ENCODE measurements around the gene POTEB3.
"Not testable (repeated sequence)": the region's sequence is repeated elsewhere in the genome, so short reads cannot be mapped to it uniquely, and the experiment has no call there.

The POTEB3 gene

DNA sequence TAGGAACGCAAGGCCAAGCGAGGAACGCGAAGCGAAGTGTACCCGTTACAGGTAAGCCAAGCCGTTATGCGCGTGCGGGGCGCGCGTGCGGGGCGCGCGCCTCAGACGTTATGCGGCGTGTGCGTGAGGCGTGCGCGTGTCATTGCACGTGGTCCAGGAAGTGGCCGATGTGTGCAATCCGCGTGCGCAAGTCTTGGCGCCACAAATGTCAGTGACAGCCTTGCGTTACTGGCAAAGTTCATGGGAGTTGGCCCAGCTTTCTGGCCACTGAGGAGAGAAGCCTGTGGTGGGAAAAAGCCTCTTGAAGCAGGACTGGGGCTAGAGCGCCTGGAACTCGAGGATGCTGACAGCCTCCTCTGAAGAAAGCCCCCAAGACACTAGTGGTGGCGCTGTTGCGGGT is at the start of gene POTEB3:
TSS of gene POTEB3 (minus strand) at position 101 of the 400 bp plus-strand sequence. CDS start 488 bp downstream, outside the sequence.
- TF ChIP-seq, protein P1, sequence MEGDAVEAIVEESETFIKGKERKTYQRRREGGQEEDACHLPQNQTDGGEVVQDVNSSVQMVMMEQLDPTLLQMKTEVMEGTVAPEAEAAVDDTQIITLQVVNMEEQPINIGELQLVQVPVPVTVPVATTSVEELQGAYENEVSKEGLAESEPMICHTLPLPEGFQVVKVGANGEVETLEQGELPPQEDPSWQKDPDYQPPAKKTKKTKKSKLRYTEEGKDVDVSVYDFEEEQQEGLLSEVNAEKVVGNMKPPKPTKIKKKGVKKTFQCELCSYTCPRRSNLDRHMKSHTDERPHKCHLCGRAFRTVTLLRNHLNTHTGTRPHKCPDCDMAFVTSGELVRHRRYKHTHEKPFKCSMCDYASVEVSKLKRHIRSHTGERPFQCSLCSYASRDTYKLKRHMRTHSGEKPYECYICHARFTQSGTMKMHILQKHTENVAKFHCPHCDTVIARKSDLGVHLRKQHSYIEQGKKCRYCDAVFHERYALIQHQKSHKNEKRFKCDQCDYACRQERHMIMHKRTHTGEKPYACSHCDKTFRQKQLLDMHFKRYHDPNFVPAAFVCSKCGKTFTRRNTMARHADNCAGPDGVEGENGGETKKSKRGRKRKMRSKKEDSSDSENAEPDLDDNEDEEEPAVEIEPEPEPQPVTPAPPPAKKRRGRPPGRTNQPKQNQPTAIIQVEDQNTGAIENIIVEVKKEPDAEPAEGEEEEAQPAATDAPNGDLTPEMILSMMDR (IDR thresholded peaks at IDR 0.05), result not testable (repeated sequence)

Data from LNCAP (cell line).